K562 (cell line): ENCODE data around the gene CCDC97. TPM values are rescaled to one million over a fixed set of nuclear protein-coding genes. Genes with fewer than 3 reads are reported as not detected.
A peak's percentile ranks its signal among the peaks of the same experiment; 100 is the strongest.

ENCODE experiments used
- ATAC-seq: fragments of 200-7000 bp; cut with Tn5 transposase; 3 replicates; pipeline ENCODE4 v1.9.1; 2020; ENCODE audit warnings: moderate library complexity
- BruUV-seq: library from RNA; stranded (reverse); fragments of 400-500 nt; replicated peaks from 2 replicates; lab custom pipeline; 2021; lab: Mats Ljungman, UMichigan
- CTCF ChIA-PET: fragments of 300-600 bp; formaldehyde crosslinking; extraction: SDS; loops from one replicate; lab custom pipeline; 2021; ENCODE audit warnings: low intra/inter-chr PET ratio; lab: Yijun Ruan, JAX
- POLR2A ChIA-PET: fragments of 300-600, 350-650 bp; sonication (Branson Sonifier 250); formaldehyde crosslinking; extraction: SDS; loops from one replicate; lab custom pipeline; 2021; ENCODE audit warnings: antibody characterized with exemption, inconsistent platforms; lab: Yijun Ruan, JAX
- DNase-seq, 4 experiments: peaks; one replicate each; pipeline versions ENCODE4 v3.0.0 to v3.0.0-alpha.2; 2011 to 2018; ENCODE audit warnings: low spot score in 3 of 4, mixed read lengths in 3 of 4; ENCODE audit errors: extremely low read depth in 1 of 4
- FAIRE-seq: peaks from 2 replicates; lab custom pipeline; 2011; peaks lifted over from hg19 to GRCh38; lab: Jason Lieb, UNC
- H2AFZ ChIP-seq: 2 replicates; pipeline ENCODE4 v1.6.0; 2011; ENCODE audit warnings: low read depth, low read length, control low read depth, inconsistent platforms
- H3K27ac ChIP-seq: fragments of 200-600 bp; 3 replicates; pipeline ENCODE4 v1.8.0; 2011; ENCODE audit warnings: low read depth, mild to moderate bottlenecking, control low read depth, inconsistent platforms, low read length, moderate library complexity, mixed read lengths; ENCODE audit errors: extremely low read depth
- H3K27me3 ChIP-seq, 2 experiments: fragments of 300-600 bp in 1 of 2; 2 replicates in 1 of 2; 3 replicates in 1 of 2; pipeline versions ENCODE4 v1.6.0 to v1.8.0; 2011; ENCODE audit warnings: inconsistent platforms in 2 of 2, low read length in 2 of 2, mild to moderate bottlenecking in 1 of 2, mixed read lengths in 1 of 2, moderate library complexity in 1 of 2; ENCODE audit not compliant: control insufficient read depth in 2 of 2, insufficient read depth in 2 of 2
- H3K36me3 ChIP-seq: fragments of 300-600 bp; 3 replicates; pipeline ENCODE4 v1.8.0; 2011; ENCODE audit warnings: mild to moderate bottlenecking, low read length, inconsistent platforms; ENCODE audit not compliant: control insufficient read depth, insufficient read depth
- H3K4me1 ChIP-seq, 2 experiments: fragments of 200-600 bp in 1 of 2; replicated peaks in 1 of 2; 2 replicates in 1 of 2; 3 replicates in 1 of 2; pipeline versions ENCODE4 v1.5.1 to v1.8.0; 2011; ENCODE audit warnings: inconsistent platforms in 2 of 2, low read length in 2 of 2, mild to moderate bottlenecking in 1 of 2, mixed read lengths in 1 of 2, moderate library complexity in 1 of 2; ENCODE audit not compliant: control insufficient read depth in 2 of 2, insufficient read depth in 2 of 2
- H3K4me2 ChIP-seq: 2 replicates; pipeline ENCODE4 v1.6.1; 2011; ENCODE audit warnings: low read length, control low read depth, inconsistent platforms, mixed read lengths; ENCODE audit not compliant: insufficient read depth
- H3K4me3 ChIP-seq: fragments of 200-600 bp; sonication (generic), shearing (Covaris generic); 2 replicates; pipeline ENCODE4 v1.5.1; 2016; ENCODE audit warnings: control low read depth, inconsistent platforms
- H3K79me2 ChIP-seq: fragments of 200-600 bp; 3 replicates; pipeline ENCODE4 v1.8.0; 2011; ENCODE audit warnings: low read length, inconsistent platforms; ENCODE audit not compliant: control insufficient read depth, insufficient read depth
- H3K9ac ChIP-seq, 2 experiments: 2 replicates each; pipeline versions ENCODE4 v1.6.0 to v1.6.1; 2011; ENCODE audit warnings: low read depth in 2 of 2, low read length in 2 of 2, control low read depth in 1 of 2, inconsistent platforms in 1 of 2, mild to moderate bottlenecking in 1 of 2, mixed read lengths in 1 of 2; ENCODE audit not compliant: insufficient read depth in 1 of 2
- H3K9me1 ChIP-seq: one replicate; pipeline ENCODE4 v1.6.0; 2011; ENCODE audit warnings: inconsistent platforms, mild to moderate bottlenecking, low read length, moderate library complexity; ENCODE audit not compliant: control insufficient read depth, insufficient read depth
- H3K9me3 ChIP-seq: replicated peaks from 2 replicates; pipeline ENCODE4 v1.5.1; 2011; ENCODE audit warnings: low read depth, low read length, inconsistent platforms; ENCODE audit not compliant: control insufficient read depth, insufficient read depth
- H4K20me1 ChIP-seq: replicated peaks from 2 replicates; pipeline ENCODE4 v1.6.1; 2011; ENCODE audit warnings: low read length, inconsistent platforms, mixed read lengths; ENCODE audit not compliant: control insufficient read depth, insufficient read depth
- ATF7 ChIP-seq: fragments of 450-650 bp; IDR thresholded peaks from 2 replicates; pipeline ENCODE4 v1.7.1; 2014; ENCODE audit warnings: mild to moderate bottlenecking, moderate library complexity
- CAMTA2 ChIP-seq: fragments of 250-450 bp; sonication (Bioruptor Pico); conservative IDR thresholded peaks from 2 replicates; pipeline ENCODE4 v1.5.1; 2022
- CBFB ChIP-seq: sonication (generic); formaldehyde crosslinking; IDR thresholded peaks from 2 replicates; pipeline ENCODE4 v1.4.0; 2020; ENCODE audit warnings: mild to moderate bottlenecking, missing genetic modification reagents
- CEBPG ChIP-seq, 3 experiments: fragments of 200-800 bp in 1 of 3; sonication (Bioruptor generic) in 1 of 3; sonication (generic) in 1 of 3; formaldehyde crosslinking in 1 of 3; IDR thresholded peaks in 2 of 3; conservative IDR thresholded peaks in 1 of 3; 2 replicates each; pipeline versions ENCODE4 v1.6.1 to v1.8.0; 2016 to 2022; ENCODE audit warnings: missing compliant biosample characterization in 2 of 3, missing genetic modification characterization in 2 of 3, mild to moderate bottlenecking in 1 of 3, missing genetic modification reagents in 1 of 3
- DNMT1 ChIP-seq: fragments of 450-650 bp; IDR thresholded peaks from 2 replicates; pipeline ENCODE4 v1.6.1; 2016; ENCODE audit warnings: antibody characterized with exemption, mild to moderate bottlenecking
- DPF2 ChIP-seq: fragments of 450-650 bp; IDR thresholded peaks from 2 replicates; pipeline ENCODE4 v1.6.1; 2016
- ESRRA ChIP-seq: fragments of 450-650 bp; IDR thresholded peaks from 2 replicates; pipeline ENCODE4 v1.6.1; 2014; ENCODE audit warnings: low read depth, mild to moderate bottlenecking, moderate library complexity, borderline replicate concordance
- MYC ChIP-seq, 2 experiments: fragments of 250-450 bp in 1 of 2; sonication (Bioruptor Pico) in 1 of 2; IDR thresholded peaks; 2 replicates each; pipeline versions ENCODE4 v1.5.1 to v1.6.1; 2012 to 2021; ENCODE audit warnings: low read depth in 2 of 2, borderline replicate concordance in 1 of 2, improper control_type of control experiment in 1 of 2, low read length in 1 of 2, mild to moderate bottlenecking in 1 of 2, moderate library complexity in 1 of 2
- NR2C2 ChIP-seq, 2 experiments: fragments of 200-800 bp in 1 of 2; sonication (Bioruptor generic) in 1 of 2; sonication (generic) in 1 of 2; formaldehyde crosslinking in 1 of 2; IDR thresholded peaks; 2 replicates each; pipeline versions ENCODE4 v1.6.1 to v1.8.0; 2016 to 2022; ENCODE audit warnings: mild to moderate bottlenecking in 1 of 2, missing compliant biosample characterization in 1 of 2, missing genetic modification characterization in 1 of 2, missing genetic modification reagents in 1 of 2
- TAF7 ChIP-seq: fragments of 450-650 bp; IDR thresholded peaks from 2 replicates; pipeline ENCODE4 v1.6.1; 2016; ENCODE audit warnings: missing genetic modification characterization, missing compliant biosample characterization
- TRIM24 ChIP-seq, 2 experiments: fragments of 450-650 bp; IDR thresholded peaks; 2 replicates each; pipeline ENCODE4 v1.6.1; 2016
- XRCC4 ChIP-seq: IDR thresholded peaks from one replicate; pipeline ENCODE4 v1.6.1; 2011; ENCODE audit not compliant: insufficient read depth, insufficient read length; ENCODE audit errors: extremely low read depth
- ZC3H4 ChIP-seq: sonication (generic); formaldehyde crosslinking; IDR thresholded peaks from 2 replicates; pipeline ENCODE4 v1.9.0; 2021; ENCODE audit warnings: missing genetic modification reagents, borderline replicate concordance
- ZFP1 ChIP-seq: fragments of 450-650 bp; formaldehyde crosslinking; IDR thresholded peaks from 2 replicates; pipeline ENCODE4 v1.4.0; 2020; ENCODE audit warnings: mild to moderate bottlenecking, mixed read lengths
- ZNF445 ChIP-seq: fragments of 250-450 bp; sonication (Bioruptor Pico); IDR thresholded peaks from 2 replicates; pipeline ENCODE4 v1.4.0; 2020; ENCODE audit warnings: low read depth, mild to moderate bottlenecking, moderate library complexity
- ZNF507 ChIP-seq: conservative IDR thresholded peaks from 2 replicates; pipeline ENCODE4 v1.6.1; 2017; ENCODE audit warnings: missing genetic modification characterization, missing compliant biosample characterization
- ZNF589 ChIP-seq: fragments of 200-800 bp; sonication (Bioruptor generic); IDR thresholded peaks from 2 replicates; pipeline ENCODE4 v1.6.1; 2016; ENCODE audit warnings: low read depth, missing genetic modification characterization, missing compliant biosample characterization
- WGBS: fragments of 100-300 bp; shearing (Covaris generic); methylation state at CpG from one replicate; pipeline ENCODE4 v1.1.6; 2016; ENCODE audit warnings: low coverage, mixed read lengths; ENCODE audit not compliant: insufficient coverage; ENCODE audit errors: missing lambda C conversion rate; 5-methylcytosine and 5-hydroxymethylcytosine counted together
- in situ Hi-C: fragments of 300-500 bp; cut with MboI; formaldehyde crosslinking; loops from 4 replicates; pipeline ENCODE4 v1.15.0; 2018; ENCODE audit warnings: inconsistent platforms, mixed read lengths
- intact Hi-C: fragments of 100-400 bp; cut with micrococcal nuclease; formaldehyde crosslinking; loops from 2 replicates; pipeline ENCODE4 v1.14.2; 2022
- polyA plus RNA-seq, 8 experiments: library from polyadenylated mRNA; depleted of rRNA in 4 of 8; stranded (reverse) in 5 of 8; unstranded in 3 of 8; fragments of >200 nt; fragmentation: Nextera tagmentation in 2 of 8; fragmentation: Illumina TruSeq in 1 of 8; extraction: Ambion mirVana in 2 of 8; extraction: Trizol in 1 of 8; gene quantifications; 2 replicates each; pipeline versions ENCODE4 v1.2.1 to v1.2.3, GENCODE V29; 2011 to 2014; ENCODE audit warnings: inconsistent platforms in 1 of 8, missing spikeins in 1 of 8
- total RNA-seq, 7 experiments: library from RNA; depleted of rRNA in 6 of 7; stranded (reverse); fragments of >200 nt in 6 of 7; fragmentation: Illumina TruSeq in 2 of 7; extraction: Trizol in 2 of 7; gene quantifications; 2 replicates each; pipeline versions ENCODE4 v1.2.1 to v1.2.3, GENCODE V29; 2011 to 2021; ENCODE audit warnings: low replicate concordance in 1 of 7
- TF ChIP-seq, protein P1 (sequence below), 2 experiments: fragments of 450-650 bp in 1 of 2; sonication (generic) in 1 of 2; formaldehyde crosslinking in 1 of 2; IDR thresholded peaks in 1 of 2; conservative IDR thresholded peaks in 1 of 2; 2 replicates each; pipeline versions ENCODE4 v1.6.1 to v1.8.1; 2016 to 2023; ENCODE audit warnings: mild to moderate bottlenecking in 2 of 2, moderate library complexity in 2 of 2, inconsistent platforms in 1 of 2, missing genetic modification reagents in 1 of 2

CCDC97 gene
- total and polyA plus RNA-seq, 9 of the 15 experiments (the other 6 are each of a cell fraction or from before 2014, with no cell fraction given), result 0.60 to 16.5 (median 7.0) TPM

DNA sequence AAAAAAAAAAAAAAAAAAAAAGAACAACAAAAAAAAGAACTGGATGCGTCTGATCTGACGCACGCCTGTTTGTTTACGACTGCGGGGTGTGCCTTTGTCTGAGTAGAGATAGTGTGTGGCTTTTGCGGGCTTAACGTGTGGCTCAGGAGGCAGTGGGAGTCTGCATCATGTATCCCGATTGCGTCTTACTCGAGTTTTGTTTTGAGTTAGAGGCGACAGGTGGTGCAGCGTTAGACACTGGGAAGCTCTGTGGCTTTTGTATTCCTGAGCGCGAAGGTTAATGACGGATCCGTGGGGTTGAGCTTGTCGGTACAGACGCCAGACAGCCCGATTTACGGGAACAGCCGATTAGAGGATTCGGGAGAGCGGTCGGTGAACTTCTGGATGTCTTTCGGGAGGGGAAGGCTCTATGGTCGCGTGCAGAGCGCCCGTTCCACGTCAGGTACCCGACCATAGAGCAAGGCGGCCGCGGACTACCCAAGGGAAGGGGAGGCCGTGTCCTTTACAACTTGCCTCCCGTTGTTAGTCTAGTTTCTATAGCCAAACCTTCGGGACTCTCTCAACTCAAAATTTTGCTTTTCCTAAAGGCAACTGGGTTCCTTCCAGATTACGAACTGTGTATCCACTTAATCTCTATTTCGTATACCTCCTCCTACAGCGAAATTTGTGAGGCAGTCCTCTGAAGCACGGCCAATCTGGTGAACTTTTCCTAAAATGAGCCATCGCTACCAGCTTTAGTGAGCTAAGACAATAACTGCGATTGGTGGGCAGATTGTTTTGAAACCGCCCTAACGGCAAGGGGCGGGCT is 46.7 kb upstream of the CCDC97 start:
- in situ Hi-C loops, result loop anchor here (5.0 kb wide), 1 partner anchor 61 kb away; no protein-coding TSS in a partner anchor
- FAIRE-seq (peak; percentile 70), DNase-seq (peak; percentile 47 to 75 (median 53)), ATAC-seq (peak; percentile 40)
- H4K20me1 ChIP-seq, result no peaks in the 10 kb centered on the region; the same call in 1 of the 2 replicates
- POLR2A ChIA-PET, result interaction anchor here (0.6 to 3.0 kb wide), 28 partner anchors 9 to 465 kb away, joined by 3 to 16 read pairs (median 5); partner anchors contain the start of genes AXL, B9D2 and TGFB1
- peak overlapping the region; percentile 64 for H3K4me3 ChIP-seq
- H3K27ac ChIP-seq, result peak overlapping the region; percentile 98
- peak overlapping the region; percentile 92 to 99 for H3K9ac ChIP-seq
- TSS peak; percentile 96 for BruUV-seq
- peak overlapping the region; percentile 94 for H2AFZ ChIP-seq
- H3K4me1 ChIP-seq, result peaks cover 11 to 31% of the 10 kb centered on the region in 2 experiments; a peak in 4 of 5 replicates
- CTCF ChIA-PET, result interaction anchor here (0.7 to 2.7 kb wide), 5 partner anchors 56 to 1123 kb away, joined by 3 to 25 read pairs (median 4); no protein-coding TSS in a partner anchor
- whole genome bisulfite sequencing, result under 1% methylated on average over 43 of the region's 46 CpGs
- no peaks in the 10 kb centered on the region for H3K9me1 ChIP-seq
- H3K27me3 ChIP-seq, result peaks cover 0 to 18% of the 10 kb centered on the region in 2 experiments; a peak in 2 of 5 replicates
- no peaks in the 10 kb centered on the region for H3K9me3 ChIP-seq
- peaks cover 19% of the 10 kb centered on the region for H3K36me3 ChIP-seq
- intact Hi-C loops, result loop anchor here (5.0 kb wide), 3 partner anchors 36 to 136 kb away; partner anchors contain the start of gene TGFB1
- peak overlapping the region; percentile 99 for H3K4me2 ChIP-seq
- H3K79me2 ChIP-seq, result peaks cover 50% of the 10 kb centered on the region
- no peak for TF ChIP-seq ZNF445 (CRISPR knock-in tag)
- TF ChIP-seq CBFB (CRISPR knock-in tag), result peak; percentile 41; the same call in 1 of the 2 replicates
- TF ChIP-seq MYC (IDR thresholded peaks at IDR 0.05; ENCODE audit: low read depth, low read length), result peak; percentile 38; the same call in 1 of the 2 replicates
- TF ChIP-seq MYC (CRISPR knock-in tag; IDR thresholded peaks at IDR 0.05; ENCODE audit: borderline replicate concordance, low read depth), result peak; percentile 57; the same call in 1 of the 2 replicates
- TF ChIP-seq ATF7, result peak; percentile 75
- TF ChIP-seq CAMTA2 (CRISPR knock-in tag), result 0 out of 2 replicates have a peak, but pooled peaks have one; percentile 62
- TF ChIP-seq, protein P1, sequence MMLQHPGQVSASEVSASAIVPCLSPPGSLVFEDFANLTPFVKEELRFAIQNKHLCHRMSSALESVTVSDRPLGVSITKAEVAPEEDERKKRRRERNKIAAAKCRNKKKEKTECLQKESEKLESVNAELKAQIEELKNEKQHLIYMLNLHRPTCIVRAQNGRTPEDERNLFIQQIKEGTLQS (IDR thresholded peaks at IDR 0.05), result 0 out of 2 replicates have a peak, but pooled peaks have one; percentile 16
- TF ChIP-seq, protein P1 (CRISPR knock-in tag; conservative IDR thresholded peaks at IDR 0.05), result no peak
- TF ChIP-seq ZC3H4 (CRISPR knock-in tag), result peak; percentile 81
- TF ChIP-seq TRIM24 (IDR thresholded peaks at IDR 0.05), result peak in 1 of 2 experiments; percentile 17; a peak in 1 of 4 replicates
- TF ChIP-seq NR2C2 (CRISPR knock-in tag; IDR thresholded peaks at IDR 0.05), result no peak
- no peak; the same call in 1 of the 2 replicates for TF ChIP-seq NR2C2 (tag; IDR thresholded peaks at IDR 0.05)
- TF ChIP-seq ZFP1 (CRISPR knock-in tag), result no peak
- TF ChIP-seq DPF2, result no peak
- TF ChIP-seq ZNF507 (tag), result no peak
- TF ChIP-seq CEBPG (CRISPR knock-in tag; IDR thresholded peaks at IDR 0.05), result no peak
- TF ChIP-seq CEBPG (tag; conservative IDR thresholded peaks at IDR 0.05 in 1 of 2, IDR thresholded peaks at IDR 0.05 in 1 of 2), result no peak
- peak; percentile 61; the same call in 1 of the 2 replicates for TF ChIP-seq TAF7 (tag)
- peak; percentile 71; the same call in 1 of the 2 replicates for TF ChIP-seq ZNF589 (CRISPR knock-in tag)
- no peak for TF ChIP-seq XRCC4
- TF ChIP-seq ESRRA, result 0 out of 2 replicates have a peak, but pooled peaks have one; percentile 6
- TF ChIP-seq DNMT1, result no peak
